Measurements from ENCODE around the gene ATRIP. TPM values are rescaled to one million over a fixed set of nuclear protein-coding genes. Genes with fewer than 3 reads are reported as not detected.

ATRIP gene
- total RNA-seq, 1 donor from 2014 or later, result 8.3 TPM

DNA sequence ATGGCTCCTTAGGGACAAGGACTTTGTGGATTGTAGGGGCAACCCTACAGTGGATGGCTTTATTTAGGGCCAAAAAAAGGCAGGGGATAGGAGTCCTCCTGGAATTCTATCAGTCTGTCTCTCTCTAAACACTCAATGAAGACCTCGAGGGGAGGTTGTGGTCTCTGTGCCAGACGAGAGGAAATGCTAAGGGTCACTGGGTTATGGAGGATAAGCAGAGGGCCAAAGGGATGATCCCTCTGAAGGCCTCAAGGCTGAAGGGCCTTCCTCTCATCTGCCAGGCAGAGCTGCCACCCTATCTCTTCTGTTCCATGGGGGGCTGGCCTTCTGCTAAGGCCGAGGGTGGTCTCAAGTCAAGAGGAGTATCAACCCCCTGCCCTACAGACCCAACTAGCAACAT, 43.6 kb upstream of the ATRIP start:
- H3K27ac Mint-ChIP-seq, result peak overlapping the region; percentile 87
- peaks cover 26% of the 10 kb centered on the region for H3K36me3 Mint-ChIP-seq
- no peaks in the 10 kb centered on the region for H3K4me1 Mint-ChIP-seq

GRCh38 chr3:48403533-48404439, 42.8 kb upstream of the ATRIP start:
- Mint-ChIP-seq H3K36me3 (peaks cover 30% of the 10 kb centered on the region), H3K27ac (peak overlapping the region; percentile 87), H3K9me3 (no peaks in the 10 kb centered on the region), H3K27me3 (ENCODE audit: insufficient read depth, low read depth) (peaks cover 4% of the 10 kb centered on the region), H3K4me1 (no peaks in the 10 kb centered on the region), H3K4me3 (no peak overlapping the region)
- Histone ChIP-seq H3K4me2 (no peak overlapping the region), H3K36me3 (no peaks in the 10 kb centered on the region), H2AFZ (replicated peaks) (no peak overlapping the region), H3F3A (ENCODE audit: low read depth) (peaks cover 25% of the 10 kb centered on the region), H3K79me2 (ENCODE audit: low read depth) (no peaks in the 10 kb centered on the region), H4K20me1 (ENCODE audit: low read depth) (peaks cover 4% of the 10 kb centered on the region), H3K4me3 (no peak overlapping the region), H3K9ac (no peak overlapping the region), H3K4me1 (no peaks in the 10 kb centered on the region), H3K9me3 (ENCODE audit: low read depth) (no peaks in the 10 kb centered on the region), H3K27me3 (no peaks in the 10 kb centered on the region), H3K27ac (no peak overlapping the region)
- no peak for DNase-seq (ENCODE audit: low spot score)
- TF ChIP-seq EZH2phosphoT487 (IDR thresholded peaks at IDR 0.05) (no peak), EZH2 (IDR thresholded peaks at IDR 0.05) (no peak)
- TF ChIP-seq, protein P1, sequence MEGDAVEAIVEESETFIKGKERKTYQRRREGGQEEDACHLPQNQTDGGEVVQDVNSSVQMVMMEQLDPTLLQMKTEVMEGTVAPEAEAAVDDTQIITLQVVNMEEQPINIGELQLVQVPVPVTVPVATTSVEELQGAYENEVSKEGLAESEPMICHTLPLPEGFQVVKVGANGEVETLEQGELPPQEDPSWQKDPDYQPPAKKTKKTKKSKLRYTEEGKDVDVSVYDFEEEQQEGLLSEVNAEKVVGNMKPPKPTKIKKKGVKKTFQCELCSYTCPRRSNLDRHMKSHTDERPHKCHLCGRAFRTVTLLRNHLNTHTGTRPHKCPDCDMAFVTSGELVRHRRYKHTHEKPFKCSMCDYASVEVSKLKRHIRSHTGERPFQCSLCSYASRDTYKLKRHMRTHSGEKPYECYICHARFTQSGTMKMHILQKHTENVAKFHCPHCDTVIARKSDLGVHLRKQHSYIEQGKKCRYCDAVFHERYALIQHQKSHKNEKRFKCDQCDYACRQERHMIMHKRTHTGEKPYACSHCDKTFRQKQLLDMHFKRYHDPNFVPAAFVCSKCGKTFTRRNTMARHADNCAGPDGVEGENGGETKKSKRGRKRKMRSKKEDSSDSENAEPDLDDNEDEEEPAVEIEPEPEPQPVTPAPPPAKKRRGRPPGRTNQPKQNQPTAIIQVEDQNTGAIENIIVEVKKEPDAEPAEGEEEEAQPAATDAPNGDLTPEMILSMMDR (IDR thresholded peaks at IDR 0.05), result no peak

More for the DNA sequence above, 43.6 kb upstream of the ATRIP start:
- H3K9ac ChIP-seq, result no peak overlapping the region
- H3K27me3 ChIP-seq, result no peaks in the 10 kb centered on the region
- Mint-ChIP-seq H3K4me3 (no peak overlapping the region), H3K27me3 (ENCODE audit: insufficient read depth, low read depth) (peaks cover 4% of the 10 kb centered on the region), H3K9me3 (no peaks in the 10 kb centered on the region)
- no peak for DNase-seq (ENCODE audit: low spot score)
- no peaks in the 10 kb centered on the region for H3K9me3 ChIP-seq (ENCODE audit: low read depth)
- no peaks in the 10 kb centered on the region for H3K36me3 ChIP-seq
- TF ChIP-seq EZH2phosphoT487 (IDR thresholded peaks at IDR 0.05), result no peak
- TF ChIP-seq, protein P1 (IDR thresholded peaks at IDR 0.05), result no peak
- TF ChIP-seq EZH2 (IDR thresholded peaks at IDR 0.05), result no peak
- H2AFZ ChIP-seq (replicated peaks), result no peak overlapping the region
- H3K4me2 ChIP-seq, result no peak overlapping the region
- peaks cover 25% of the 10 kb centered on the region for H3F3A ChIP-seq (ENCODE audit: low read depth)
- peak overlapping the region; percentile 58 for H3K27ac ChIP-seq
- H3K4me1 ChIP-seq, result no peaks in the 10 kb centered on the region
- no peaks in the 10 kb centered on the region for H3K79me2 ChIP-seq (ENCODE audit: low read depth)
- no peak overlapping the region for H3K4me3 ChIP-seq
- H4K20me1 ChIP-seq (ENCODE audit: low read depth), result peaks cover 4% of the 10 kb centered on the region

DNA sequence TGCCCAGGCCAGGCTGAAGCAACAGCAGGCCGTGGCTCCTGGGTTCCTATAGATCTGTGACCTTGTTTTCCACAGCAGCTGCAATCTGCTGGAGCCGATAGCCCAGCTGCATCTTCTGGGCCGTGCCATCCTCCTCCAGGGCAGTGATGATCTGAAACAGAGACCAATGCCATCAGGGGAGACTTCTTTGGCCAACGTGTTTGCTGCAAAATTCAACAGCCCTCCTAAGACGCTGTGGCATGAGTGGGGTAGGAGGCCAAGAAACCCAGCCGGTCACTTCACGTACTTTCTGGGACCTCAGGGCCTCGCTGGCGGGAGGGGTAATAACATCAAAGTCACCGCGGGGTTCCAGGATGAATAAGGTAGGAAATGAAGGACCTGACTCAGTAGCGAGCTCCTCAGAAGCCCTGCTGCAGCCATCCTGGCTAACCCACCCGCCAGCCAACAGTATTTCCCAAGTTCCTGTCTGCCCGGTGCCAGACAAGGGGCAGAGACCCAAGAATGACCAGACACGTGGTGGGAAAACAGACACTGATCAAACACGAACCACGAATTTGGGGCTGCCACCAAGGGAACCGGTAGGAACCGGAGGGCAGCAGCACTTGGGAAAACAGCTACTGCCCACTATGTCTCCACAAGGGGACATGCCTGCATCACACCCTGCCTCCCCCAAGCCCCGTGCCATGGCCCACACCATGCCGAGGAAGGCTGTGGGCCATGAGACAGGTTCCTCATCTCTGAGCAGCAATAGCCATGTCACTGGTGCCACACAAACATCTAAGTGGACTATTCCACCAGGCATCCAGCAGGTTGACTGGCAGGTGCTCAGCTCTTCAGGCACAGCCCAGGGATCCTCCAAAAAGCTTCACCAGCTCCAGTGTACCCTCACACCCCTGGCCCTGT, 41.8 kb upstream of the ATRIP start:
- Histone ChIP-seq H3K9ac (no peak overlapping the region), H3K4me2 (no peak overlapping the region), H3K4me1 (no peaks in the 10 kb centered on the region), H2AFZ (replicated peaks) (no peak overlapping the region), H3K27ac (no peak overlapping the region), H3F3A (ENCODE audit: low read depth) (peaks cover 25% of the 10 kb centered on the region), H3K27me3 (no peaks in the 10 kb centered on the region), H3K4me3 (no peak overlapping the region), H3K79me2 (ENCODE audit: low read depth) (no peaks in the 10 kb centered on the region), H3K36me3 (no peaks in the 10 kb centered on the region), H4K20me1 (ENCODE audit: low read depth) (peaks cover 4% of the 10 kb centered on the region), H3K9me3 (ENCODE audit: low read depth) (no peaks in the 10 kb centered on the region)
- Mint-ChIP-seq H3K27me3 (ENCODE audit: insufficient read depth, low read depth) (peaks cover 2% of the 10 kb centered on the region), H3K9me3 (no peaks in the 10 kb centered on the region), H3K36me3 (peaks cover 33% of the 10 kb centered on the region), H3K4me1 (no peaks in the 10 kb centered on the region), H3K4me3 (no peak overlapping the region), H3K27ac (no peak overlapping the region)
- TF ChIP-seq EZH2phosphoT487 (IDR thresholded peaks at IDR 0.05) (no peak), EZH2 (IDR thresholded peaks at IDR 0.05) (no peak)
- TF ChIP-seq, protein P1 (IDR thresholded peaks at IDR 0.05), result no peak
- no peak for DNase-seq (ENCODE audit: low spot score)
